CD4-positive, alpha-beta T cell treated with Interferon gamma for 1 hour (primary cell): ENCODE data around the gene MMP25.
A peak's percentile ranks its signal among the peaks of the same experiment; 100 is the strongest.

Experiments
- DNase-seq: peaks from one replicate; pipeline ENCODE4 v3.0.0-alpha.2; 2020

Gene MMP25

DNA sequence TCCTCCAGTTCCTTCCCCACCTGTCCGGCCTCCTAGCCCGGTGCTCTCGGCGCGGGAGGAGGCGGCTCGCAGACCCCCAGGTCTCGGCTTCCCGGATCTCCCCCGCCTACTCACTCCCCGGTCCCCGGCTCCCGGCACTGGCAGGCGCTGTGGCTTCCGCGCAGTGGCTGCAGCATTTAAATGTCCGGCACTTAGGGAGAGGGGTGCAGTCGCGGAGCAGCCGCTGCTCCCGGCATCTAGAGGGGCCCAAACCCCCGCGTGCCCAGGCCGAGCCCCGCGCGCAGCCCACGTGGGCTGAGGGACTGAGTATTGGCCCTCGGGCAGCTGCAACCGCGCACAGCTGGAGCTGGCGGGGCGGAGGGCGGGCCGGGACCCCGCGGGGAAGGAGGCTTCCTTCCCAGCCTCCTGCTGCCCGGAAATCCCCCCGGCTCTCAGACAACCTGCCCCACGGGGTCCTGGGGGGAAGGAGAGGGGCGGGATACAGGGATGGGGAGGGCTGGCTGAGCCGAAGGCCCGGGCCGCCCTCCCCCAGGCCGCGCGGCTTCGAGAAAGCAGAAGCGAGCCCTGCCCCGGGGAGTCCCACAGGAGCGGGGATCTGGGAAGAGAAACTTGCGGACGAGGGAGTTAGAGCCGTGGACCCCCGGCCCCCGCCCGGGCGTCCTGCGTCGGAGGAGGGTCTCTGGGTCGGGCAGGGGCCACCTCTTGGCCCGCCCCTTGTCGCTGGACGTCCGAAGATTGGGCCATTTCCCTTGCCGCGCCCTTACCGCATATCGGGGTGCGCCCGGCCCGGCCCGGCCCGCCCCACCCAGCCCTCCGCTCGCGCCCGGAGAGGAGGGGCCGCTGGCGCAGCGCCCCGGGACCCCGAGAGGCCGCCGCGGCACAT is at the start of gene MMP25:
TSS of gene MMP25 (plus strand) at position 804 of the 883 bp plus-strand sequence. CDS start 357 bp downstream, outside the sequence.
- DNase-seq = no peak

DNA sequence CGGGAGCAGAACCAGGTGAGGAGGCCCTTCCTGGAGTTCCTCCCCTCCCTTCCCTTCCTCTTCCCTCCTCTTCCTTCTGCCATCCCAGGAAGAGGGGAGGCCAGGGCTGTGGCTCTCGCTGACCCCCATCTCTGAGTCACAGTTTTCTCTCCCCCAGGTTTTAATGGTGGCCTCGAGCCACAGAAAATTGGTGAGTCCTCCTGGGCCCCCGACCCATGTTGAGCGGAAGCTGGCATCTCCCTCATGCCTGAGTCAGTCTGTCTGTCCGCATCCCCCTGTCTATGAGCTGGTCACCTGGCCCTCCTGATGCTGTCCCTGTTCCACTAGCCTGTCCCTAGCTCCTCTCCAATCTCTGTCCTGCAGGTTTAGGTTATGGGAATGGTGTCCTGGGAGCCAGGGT is 46.4 kb upstream of the MMP25 start:
- no peak for DNase-seq

GRCh38 chr16:3000540-3000939 is 45.8 kb upstream of the MMP25 start:
- no peak for DNase-seq

GRCh38 chr16:3001316-3001715 is 45.0 kb upstream of the MMP25 start:
- no peak for DNase-seq

DNA sequence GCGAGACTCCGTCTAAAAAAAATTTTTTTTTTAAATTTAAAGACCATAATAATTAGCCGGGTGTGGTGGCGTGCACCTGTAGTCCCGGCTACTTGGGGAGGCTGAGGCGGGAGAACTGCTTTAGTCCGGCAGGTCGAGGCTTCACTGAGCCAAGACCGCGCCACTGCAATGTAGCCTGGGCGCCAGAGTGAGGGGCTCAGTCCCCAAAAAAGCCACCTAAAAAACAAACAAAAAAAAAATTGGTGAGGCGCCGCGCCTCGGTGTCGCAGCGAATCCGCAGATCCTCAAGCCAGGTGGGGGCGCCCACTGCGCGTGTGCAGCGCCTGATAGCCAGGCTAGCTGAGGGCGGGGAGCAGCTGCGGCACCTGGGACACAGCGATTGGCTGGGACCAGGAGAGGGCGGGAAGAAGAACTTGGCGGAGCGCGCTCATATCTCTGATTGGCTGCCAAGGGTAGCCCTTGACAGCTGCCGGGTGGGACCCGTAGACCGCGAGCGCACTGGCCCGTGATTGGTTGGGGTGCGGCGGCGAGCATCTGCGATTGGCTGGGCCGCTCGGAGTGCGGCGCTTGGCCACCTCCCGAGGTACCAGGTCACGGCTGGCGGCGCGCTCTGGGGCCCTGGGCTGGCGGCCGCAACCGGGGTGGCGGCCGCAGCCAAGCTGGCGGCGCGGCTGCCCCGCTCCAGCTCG is 42.6 kb upstream of the MMP25 start:
- peak; percentile 99 for DNase-seq

DNA sequence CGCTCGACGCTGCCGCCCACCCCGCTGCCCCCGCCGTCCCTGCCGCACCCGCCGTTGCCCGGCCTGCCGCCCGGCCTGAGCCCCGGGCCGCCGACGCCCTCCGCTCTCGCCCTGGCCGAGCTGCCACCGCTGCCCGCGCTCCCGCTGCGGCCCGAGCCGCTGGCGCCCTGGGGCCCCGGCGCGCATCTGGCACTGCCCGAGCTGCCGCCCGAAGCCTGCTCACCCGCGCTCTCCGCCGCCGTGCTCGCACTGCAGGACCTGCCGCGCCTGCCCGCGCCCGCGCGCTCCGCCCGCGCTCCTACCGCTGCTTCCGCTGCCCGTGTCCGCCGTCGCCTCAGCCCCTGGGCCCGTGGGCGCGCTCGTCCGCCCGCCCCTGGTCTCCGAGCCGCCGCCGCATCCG is 42.0 kb upstream of the MMP25 start:
- DNase-seq = no peak

- no peak for DNase-seq
Measured at GRCh38 chr16:3004781-3005284, 41.5 kb upstream of the MMP25 start.

GRCh38 chr16:3007059-3007956 is 39.1 kb upstream of the MMP25 start:
- DNase-seq = no peak

GRCh38 chr16:3007957-3008689 is 38.2 kb upstream of the MMP25 start:
- DNase-seq = peak; percentile 20

- no peak for DNase-seq
Measured at GRCh38 chr16:3008690-3009037, 37.7 kb upstream of the MMP25 start.

DNA sequence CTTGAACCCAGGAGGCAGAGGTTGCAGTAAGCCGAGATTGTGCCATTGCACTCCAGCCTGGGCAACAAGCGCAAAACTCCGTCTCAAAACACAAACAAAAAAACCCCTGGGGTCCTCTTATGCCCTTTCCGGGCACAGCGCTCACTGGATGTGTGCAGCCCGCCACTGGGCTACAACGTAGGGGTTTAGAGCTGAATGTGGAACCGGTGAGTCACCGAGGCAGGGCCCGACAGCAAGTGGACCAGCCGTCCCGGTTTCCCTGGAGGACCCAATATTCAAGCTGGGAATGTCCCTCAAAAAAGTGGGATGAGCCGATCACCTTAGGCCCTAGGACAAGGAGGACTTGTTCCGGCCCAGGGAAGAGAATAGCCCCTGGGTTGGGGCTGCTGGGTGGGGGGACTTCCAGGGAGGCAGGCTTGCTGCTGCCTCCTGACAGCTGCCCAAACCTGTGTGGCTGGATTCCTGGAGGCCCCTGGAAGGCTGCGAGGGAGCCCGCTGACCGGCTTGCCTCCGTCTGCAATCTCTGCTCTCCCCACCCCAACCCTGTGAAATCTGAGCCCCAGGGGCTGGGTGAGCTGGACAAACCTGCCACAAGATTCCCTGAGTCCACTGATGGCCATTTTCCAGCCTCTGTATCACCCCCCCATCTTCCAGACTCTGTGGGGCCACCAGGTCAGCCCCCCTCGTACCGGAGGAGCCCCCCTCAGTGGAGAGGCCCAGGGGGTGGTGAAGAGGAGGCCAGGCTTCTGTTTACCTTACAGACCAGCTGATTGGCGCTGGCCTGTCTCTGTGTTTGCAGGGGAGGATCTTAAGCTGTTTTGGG is 36.6 kb upstream of the MMP25 start:
- DNase-seq = no peak

DNA sequence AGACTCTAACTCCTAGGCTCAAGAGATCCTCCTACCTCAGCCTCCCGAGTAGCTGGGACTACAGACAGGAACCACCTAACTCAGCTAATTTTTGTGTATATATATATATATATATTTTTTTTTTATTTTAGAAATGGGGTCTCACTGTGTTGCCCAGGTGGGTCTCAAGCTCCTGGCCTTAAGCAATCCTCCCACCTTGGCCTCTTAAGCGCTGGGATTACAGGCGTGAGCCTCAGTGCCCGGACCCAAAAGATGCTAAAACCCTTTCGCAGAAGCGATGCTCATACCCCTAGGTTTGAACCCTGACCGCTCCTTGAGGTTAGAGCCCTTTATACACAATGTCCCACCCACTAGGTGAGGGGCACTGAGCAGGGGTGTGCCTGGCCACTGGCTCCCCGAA is 35.9 kb upstream of the MMP25 start:
- no peak for DNase-seq

DNA sequence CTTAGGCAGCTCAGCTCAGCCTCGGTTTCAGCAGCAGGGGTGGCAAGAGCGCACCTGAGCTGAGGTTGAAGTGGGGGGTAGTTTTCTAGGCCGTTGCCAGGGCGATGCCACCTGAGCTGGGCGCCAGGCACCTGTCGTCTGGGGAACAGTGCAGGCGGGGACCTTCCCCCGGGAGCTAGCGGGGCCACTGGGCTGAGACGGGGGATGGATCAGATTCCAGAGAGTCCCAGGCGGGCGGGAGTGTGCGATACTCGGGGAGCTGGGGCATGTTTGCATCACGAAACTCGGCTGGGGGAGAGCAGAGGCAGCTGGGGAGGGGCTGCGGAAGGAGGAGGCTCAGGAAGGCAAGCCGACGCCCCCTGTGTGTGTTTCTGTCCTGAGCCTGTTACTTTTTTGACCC is 34.1 kb upstream of the MMP25 start:
- no peak for DNase-seq

DNA sequence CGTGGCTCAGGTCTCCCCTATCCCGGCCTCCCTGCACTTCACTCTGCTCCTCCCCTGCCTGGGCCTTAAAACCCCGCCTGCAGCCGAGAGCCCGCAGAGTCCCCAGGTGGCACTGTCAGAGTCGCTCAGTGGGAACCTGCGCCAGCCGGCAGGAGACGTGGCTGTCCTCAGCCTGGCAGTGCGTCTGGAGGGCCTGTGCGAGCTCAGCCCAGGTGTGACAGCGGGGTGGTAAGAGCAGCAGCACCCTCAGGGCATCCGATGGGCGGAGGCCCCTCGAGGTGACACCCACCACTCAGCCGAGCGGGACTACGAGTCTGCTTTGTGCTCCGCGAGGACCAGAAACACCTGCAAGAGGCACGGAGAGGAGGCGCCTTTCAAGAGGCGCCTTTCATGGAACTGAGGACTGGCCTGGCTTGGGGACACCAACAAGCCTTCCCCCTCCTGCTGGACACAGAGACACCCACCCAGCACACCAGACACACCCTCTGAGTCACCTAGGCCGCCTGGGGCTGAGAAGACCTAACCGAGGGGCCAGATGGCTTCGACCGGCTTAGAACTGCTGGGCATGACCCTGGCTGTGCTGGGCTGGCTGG is 33.4 kb upstream of the MMP25 start, which contains the start of gene CLDN9:
TSS of gene CLDN9 (plus strand) at position 96 of the 593 bp plus-strand sequence. CDS start at position 536, 440 bp downstream.
- DNase-seq = no peak

- no peak for DNase-seq
Measured at GRCh38 chr16:3013491-3013951, 32.8 kb upstream of the MMP25 start.

GRCh38 chr16:3013998-3014690 is 32.2 kb upstream of the MMP25 start:
- no peak for DNase-seq

DNA sequence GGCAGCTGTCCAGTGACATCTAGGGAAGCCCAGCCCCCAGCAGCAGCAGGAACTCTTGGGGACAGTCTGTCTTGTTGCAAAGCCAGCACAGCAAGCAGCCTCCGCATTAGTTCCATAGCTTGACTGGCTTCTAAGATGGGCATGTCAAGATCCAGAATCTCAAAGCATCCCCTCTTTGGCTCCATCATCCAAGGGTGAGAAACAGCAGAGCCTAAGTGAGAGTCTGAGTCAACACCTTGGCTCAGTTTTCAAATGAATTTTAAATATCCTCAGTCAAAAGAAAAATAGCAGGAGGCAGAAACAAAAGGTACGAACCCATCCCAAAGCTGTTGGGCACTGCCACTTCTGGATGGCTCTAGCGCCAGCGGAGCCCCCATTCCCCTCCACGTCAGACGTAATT is 31.4 kb upstream of the MMP25 start:
- no peak for DNase-seq

GRCh38 chr16:3015865-3016521 is 30.4 kb upstream of the MMP25 start:
- DNase-seq = no peak

DNA sequence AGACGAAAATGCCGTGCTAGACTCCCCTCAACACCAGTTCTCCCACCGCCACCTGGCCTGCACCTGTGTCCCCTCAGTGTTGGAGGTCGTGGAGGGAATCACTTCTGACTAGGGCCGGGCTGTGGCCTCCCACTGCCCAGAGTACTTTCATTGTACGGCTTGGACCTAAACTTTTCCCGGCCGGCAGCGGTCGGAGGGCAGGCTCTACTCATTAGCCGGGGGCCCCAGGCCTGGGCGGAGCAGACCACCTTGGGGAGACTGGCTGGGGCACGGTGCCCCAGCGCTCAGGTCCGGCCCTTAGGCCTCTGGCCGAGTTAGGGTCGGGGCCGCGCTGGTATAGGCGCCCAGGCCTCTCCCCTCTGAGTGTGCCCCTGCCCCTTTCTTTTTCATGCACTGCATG is 29.0 kb upstream of the MMP25 start:
- DNase-seq = no peak
